Measurements from ENCODE around the gene KIR3DL1.

The KIR3DL1 gene

GRCh38 chr19:54871696-54872095 is 55.4 kb downstream of the KIR3DL1 start:
- H3K4me3 ChIP-seq (ENCODE audit: low read depth, low read length) = no peak overlapping the region
- TF ChIP-seq, protein P1, sequence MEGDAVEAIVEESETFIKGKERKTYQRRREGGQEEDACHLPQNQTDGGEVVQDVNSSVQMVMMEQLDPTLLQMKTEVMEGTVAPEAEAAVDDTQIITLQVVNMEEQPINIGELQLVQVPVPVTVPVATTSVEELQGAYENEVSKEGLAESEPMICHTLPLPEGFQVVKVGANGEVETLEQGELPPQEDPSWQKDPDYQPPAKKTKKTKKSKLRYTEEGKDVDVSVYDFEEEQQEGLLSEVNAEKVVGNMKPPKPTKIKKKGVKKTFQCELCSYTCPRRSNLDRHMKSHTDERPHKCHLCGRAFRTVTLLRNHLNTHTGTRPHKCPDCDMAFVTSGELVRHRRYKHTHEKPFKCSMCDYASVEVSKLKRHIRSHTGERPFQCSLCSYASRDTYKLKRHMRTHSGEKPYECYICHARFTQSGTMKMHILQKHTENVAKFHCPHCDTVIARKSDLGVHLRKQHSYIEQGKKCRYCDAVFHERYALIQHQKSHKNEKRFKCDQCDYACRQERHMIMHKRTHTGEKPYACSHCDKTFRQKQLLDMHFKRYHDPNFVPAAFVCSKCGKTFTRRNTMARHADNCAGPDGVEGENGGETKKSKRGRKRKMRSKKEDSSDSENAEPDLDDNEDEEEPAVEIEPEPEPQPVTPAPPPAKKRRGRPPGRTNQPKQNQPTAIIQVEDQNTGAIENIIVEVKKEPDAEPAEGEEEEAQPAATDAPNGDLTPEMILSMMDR (IDR thresholded peaks at IDR 0.05; ENCODE audit: borderline replicate concordance, insufficient read depth, low read depth, low read length) = no peak

GRCh38 chr19:54873990-54874389 is 57.7 kb downstream of the KIR3DL1 start, which contains the start of gene FCAR:
Gene FCAR (plus strand): TSS chr19:54874235. CDS start chr19:54874290, 55 bp downstream.
- TF ChIP-seq, protein P1 (IDR thresholded peaks at IDR 0.05; ENCODE audit: borderline replicate concordance, insufficient read depth, low read depth, low read length) = no peak
- no peak within 1 kb of the TSS for H3K4me3 ChIP-seq (ENCODE audit: low read depth, low read length)

GRCh38 chr19:54875506-54875905 is 59.2 kb downstream of the KIR3DL1 start:
- no peak overlapping the region for H3K4me3 ChIP-seq (ENCODE audit: low read depth, low read length)
- TF ChIP-seq, protein P1 (IDR thresholded peaks at IDR 0.05; ENCODE audit: borderline replicate concordance, insufficient read depth, low read depth, low read length) = no peak

GRCh38 chr19:54877471-54877870 is 61.2 kb downstream of the KIR3DL1 start:
- no peak overlapping the region for H3K4me3 ChIP-seq (ENCODE audit: low read depth, low read length)
- TF ChIP-seq, protein P1 (IDR thresholded peaks at IDR 0.05; ENCODE audit: borderline replicate concordance, insufficient read depth, low read depth, low read length) = no peak
